ENCODE measurements around the gene MOCS1.

MOCS1 gene

DNA sequence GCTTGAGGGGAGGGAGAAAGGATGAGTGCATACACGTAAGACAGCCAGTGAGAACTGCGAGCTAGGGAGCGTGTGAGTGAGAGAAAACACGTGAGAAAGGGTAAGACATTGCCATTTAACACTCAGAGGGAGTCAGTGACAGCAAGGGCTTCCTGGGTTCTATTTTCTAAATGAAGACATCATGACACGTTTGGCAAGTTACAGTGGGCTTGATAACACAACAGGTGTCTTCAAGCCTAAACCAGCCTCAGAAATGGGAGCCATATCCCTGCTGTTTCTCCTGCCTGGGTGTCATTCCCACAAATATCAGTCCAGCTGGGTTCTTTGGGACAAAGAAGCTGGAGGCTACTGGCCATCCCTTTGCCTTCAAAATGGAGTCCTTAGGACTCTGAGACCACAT, 16.9 kb upstream of the MOCS1 start:
- TF ChIP-seq, protein P1, sequence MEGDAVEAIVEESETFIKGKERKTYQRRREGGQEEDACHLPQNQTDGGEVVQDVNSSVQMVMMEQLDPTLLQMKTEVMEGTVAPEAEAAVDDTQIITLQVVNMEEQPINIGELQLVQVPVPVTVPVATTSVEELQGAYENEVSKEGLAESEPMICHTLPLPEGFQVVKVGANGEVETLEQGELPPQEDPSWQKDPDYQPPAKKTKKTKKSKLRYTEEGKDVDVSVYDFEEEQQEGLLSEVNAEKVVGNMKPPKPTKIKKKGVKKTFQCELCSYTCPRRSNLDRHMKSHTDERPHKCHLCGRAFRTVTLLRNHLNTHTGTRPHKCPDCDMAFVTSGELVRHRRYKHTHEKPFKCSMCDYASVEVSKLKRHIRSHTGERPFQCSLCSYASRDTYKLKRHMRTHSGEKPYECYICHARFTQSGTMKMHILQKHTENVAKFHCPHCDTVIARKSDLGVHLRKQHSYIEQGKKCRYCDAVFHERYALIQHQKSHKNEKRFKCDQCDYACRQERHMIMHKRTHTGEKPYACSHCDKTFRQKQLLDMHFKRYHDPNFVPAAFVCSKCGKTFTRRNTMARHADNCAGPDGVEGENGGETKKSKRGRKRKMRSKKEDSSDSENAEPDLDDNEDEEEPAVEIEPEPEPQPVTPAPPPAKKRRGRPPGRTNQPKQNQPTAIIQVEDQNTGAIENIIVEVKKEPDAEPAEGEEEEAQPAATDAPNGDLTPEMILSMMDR (conservative IDR thresholded peaks at IDR 0.05; ENCODE audit: low read depth), result no peak
- H3K27ac ChIP-seq, result no peak overlapping the region
- POLR2A ChIA-PET (ENCODE audit: low non-redundant PET), result no interaction called here
- CTCF ChIA-PET, result no interaction called here
- no peak for DNase-seq (ENCODE audit: low spot score)

DNA sequence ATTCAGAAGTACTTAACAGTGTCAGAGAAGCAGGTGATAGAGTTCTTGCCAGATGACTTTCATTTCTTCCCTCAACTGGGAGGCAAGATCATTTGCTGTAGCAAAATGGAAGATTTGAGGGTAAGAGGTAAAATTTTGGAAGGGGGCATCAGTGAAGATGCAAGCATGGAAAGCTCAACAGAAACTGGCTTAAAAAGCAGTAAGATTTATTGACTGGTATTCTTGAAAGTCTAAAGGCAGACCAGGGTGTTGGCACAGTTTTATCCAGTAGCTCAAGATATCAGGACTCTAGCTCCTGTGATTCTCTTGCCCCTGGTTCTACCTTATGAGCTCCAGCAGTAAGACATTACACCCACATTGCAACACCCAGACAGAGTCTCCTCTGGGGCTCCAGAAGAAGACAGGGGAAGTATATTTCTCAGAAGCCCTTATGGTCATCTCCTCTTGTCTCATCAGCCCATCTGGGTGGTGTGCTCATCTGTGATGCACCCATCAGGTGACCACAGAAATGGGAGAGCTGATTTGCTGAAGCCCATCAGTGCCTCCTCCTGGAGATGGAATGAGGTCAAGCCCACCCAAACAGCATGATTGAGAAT, 16.0 kb upstream of the MOCS1 start:
- CTCF ChIA-PET, result no interaction called here
- no peak for DNase-seq (ENCODE audit: low spot score)
- TF ChIP-seq, protein P1 (conservative IDR thresholded peaks at IDR 0.05; ENCODE audit: low read depth), result no peak
- no peak overlapping the region for H3K27ac ChIP-seq
- POLR2A ChIA-PET (ENCODE audit: low non-redundant PET), result no interaction called here

DNA sequence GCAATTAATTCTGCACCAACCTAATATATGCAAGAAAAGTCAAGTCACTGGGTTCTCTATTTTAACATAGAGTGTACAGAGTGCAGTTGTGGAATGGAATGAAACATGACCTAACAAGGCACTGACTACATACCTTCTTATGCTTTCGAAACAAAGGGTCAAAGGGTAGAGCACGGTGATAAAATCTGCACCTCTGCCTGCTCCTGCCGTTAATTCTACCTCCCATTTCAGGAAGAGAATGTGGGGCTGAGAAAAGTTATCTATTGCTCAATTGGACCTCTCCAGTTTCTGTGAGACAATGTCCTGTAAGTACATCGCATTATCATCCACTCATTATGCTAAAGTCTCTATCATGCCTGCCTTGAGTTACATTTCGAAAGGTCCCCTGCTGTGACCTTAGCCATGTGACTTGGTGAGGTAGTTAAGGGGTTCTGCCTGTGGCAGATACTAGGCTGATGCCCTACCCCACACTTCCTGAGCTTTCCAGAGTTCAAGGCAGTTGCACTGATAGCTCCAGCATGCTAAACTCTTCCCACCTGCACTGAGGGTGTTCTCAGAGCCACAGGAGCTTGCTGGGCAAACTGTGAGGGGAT, 14.0 kb upstream of the MOCS1 start:
- no peak for DNase-seq (ENCODE audit: low spot score)
- TF ChIP-seq, protein P1 (conservative IDR thresholded peaks at IDR 0.05; ENCODE audit: low read depth), result no peak
- POLR2A ChIA-PET (ENCODE audit: low non-redundant PET), result no interaction called here
- H3K27ac ChIP-seq, result no peak overlapping the region
- CTCF ChIA-PET, result no interaction called here

DNA sequence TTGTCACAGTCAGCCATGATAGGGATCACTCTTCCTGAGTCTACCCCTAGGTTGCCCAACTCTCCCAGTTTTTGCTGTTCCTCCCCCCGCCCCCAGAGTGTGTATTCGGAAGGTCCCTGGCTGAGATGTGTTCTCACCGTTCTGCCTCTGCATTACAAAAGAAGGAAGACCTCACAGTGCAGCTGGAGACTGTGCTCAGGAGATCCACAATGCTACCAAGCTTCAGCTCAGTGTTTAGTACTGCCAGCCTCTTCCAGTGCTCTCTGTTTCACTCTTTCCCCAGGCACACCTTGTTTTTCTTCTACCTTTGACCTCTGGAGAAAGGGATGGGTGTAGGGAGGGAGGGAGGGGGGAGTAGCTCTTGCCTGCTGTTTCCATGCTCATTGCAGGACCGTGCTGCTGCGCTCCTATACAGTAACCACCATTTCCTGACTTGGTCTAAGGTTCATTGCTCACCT, 13.4 kb upstream of the MOCS1 start:
- no peak for DNase-seq (ENCODE audit: low spot score)
- ChIA-PET CTCF (no interaction called here), POLR2A (ENCODE audit: low non-redundant PET) (no interaction called here)
- no peak overlapping the region for H3K27ac ChIP-seq
- TF ChIP-seq, protein P1 (conservative IDR thresholded peaks at IDR 0.05; ENCODE audit: low read depth), result no peak

DNA sequence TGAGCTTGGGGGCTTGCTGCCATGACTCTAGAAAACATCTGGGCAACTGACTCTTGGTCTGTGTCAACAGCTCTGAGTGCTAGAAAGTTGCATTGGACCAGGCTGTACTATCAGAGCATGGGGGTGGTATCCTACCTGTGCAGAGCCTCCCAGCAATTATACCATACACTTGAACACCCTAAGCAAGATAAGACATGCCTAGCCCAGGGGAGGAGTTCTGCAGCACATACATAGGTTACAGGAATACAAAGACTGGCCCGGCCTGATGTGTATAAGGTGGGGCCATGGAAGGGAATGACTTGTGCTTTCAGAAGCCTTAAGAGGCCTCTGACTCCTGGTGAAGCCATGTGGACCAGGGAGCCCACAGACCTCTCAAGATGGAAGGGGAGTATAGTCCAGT, 11.4 kb upstream of the MOCS1 start:
- no peak overlapping the region for H3K27ac ChIP-seq
- ChIA-PET CTCF (no interaction called here), POLR2A (ENCODE audit: low non-redundant PET) (no interaction called here)
- DNase-seq (ENCODE audit: low spot score), result peak; percentile 42
- TF ChIP-seq, protein P1 (conservative IDR thresholded peaks at IDR 0.05; ENCODE audit: low read depth), result no peak

DNA sequence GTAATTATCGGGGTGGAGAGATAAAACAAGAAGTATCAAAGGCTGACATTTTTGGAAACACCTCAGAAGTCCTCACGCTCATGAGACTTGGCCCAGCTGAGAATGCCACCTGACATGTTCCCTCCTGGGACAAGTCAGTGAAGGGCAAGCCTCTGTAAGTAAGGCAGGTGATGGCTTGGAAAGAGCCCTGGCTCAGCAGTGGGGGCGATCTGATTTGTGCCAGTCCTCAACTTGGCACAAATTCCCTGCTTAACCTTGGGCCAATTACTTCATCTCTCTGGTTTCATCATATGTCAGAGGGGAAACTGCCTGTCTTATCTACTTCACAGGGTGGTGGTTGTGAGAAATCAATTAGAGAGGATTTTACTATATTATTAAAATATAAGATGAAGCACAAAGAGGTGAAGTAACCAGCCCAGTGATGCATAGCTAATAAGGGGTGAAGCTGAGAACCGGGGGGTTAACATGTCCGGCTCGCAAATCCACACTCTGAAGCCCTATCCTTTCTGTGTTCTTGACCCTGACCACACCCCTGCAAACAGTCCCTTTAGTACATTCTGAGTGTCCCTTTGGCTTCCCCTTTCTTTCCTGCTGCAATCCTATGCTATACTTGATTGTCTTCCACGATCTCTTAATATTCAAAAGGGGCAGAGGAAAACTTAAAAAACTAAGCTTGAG, 8.8 kb upstream of the MOCS1 start:
- ChIA-PET POLR2A (ENCODE audit: low non-redundant PET) (no interaction called here), CTCF (no interaction called here)
- no peak overlapping the region for H3K27ac ChIP-seq
- no peak for DNase-seq (ENCODE audit: low spot score)
- TF ChIP-seq, protein P1 (conservative IDR thresholded peaks at IDR 0.05; ENCODE audit: low read depth), result no peak
